Gastroesophageal sphincter (tissue), 3 donors: Measurements from ENCODE around the gene TDRD9.

Experiments used
- EP300 ChIP-seq: sonication (generic); formaldehyde crosslinking; IDR thresholded peaks from one replicate; pipeline ENCODE4 v1.6.1; 2017; ENCODE audit warnings: antibody characterized with exemption, mild to moderate bottlenecking
- POLR2A ChIP-seq, 2 donors: fragments of 450-650 bp; IDR thresholded peaks; one replicate each; pipeline ENCODE4 v1.6.1; 2017; ENCODE audit warnings: antibody characterized with exemption in 2 of 2, mild to moderate bottlenecking in 2 of 2, moderate library complexity in 1 of 2
- POLR2AphosphoS5 ChIP-seq: sonication (generic); formaldehyde crosslinking; IDR thresholded peaks from one replicate; pipeline ENCODE4 v1.6.1; 2017; ENCODE audit warnings: antibody characterized with exemption
- TF ChIP-seq, protein P1 (sequence below), 4 experiments: fragments of 200-600 bp in 2 of 4; fragments of 450-650 bp in 2 of 4; sonication (generic) in 1 of 4; IDR thresholded peaks; one replicate each; pipeline ENCODE4 v1.5.1; 2017 to 2019; ENCODE audit warnings: antibody characterized with exemption in 4 of 4, mild to moderate bottlenecking in 2 of 4, moderate library complexity in 2 of 4

DNA sequence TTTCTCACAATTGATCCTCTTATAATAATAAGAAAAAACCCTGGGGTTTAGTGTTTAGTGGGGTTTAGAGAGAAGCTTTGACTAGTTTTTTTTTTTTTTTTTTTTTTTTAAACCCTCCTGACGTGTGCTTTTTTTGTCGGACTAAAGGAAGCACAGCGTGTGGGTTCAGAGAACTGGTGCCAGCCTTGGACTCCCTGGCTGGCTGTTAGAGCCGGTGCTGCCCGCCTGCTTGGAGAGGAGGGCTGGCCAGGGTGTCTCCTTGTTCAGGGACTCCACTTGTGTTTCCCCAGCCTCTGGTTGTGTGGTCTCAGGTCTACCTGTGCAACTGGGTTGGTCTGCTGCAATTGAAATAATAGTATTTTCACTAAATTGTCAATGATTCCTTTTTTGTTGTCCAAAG lies 103.1 kb downstream of the TDRD9 start:
- TF ChIP-seq, protein P1, sequence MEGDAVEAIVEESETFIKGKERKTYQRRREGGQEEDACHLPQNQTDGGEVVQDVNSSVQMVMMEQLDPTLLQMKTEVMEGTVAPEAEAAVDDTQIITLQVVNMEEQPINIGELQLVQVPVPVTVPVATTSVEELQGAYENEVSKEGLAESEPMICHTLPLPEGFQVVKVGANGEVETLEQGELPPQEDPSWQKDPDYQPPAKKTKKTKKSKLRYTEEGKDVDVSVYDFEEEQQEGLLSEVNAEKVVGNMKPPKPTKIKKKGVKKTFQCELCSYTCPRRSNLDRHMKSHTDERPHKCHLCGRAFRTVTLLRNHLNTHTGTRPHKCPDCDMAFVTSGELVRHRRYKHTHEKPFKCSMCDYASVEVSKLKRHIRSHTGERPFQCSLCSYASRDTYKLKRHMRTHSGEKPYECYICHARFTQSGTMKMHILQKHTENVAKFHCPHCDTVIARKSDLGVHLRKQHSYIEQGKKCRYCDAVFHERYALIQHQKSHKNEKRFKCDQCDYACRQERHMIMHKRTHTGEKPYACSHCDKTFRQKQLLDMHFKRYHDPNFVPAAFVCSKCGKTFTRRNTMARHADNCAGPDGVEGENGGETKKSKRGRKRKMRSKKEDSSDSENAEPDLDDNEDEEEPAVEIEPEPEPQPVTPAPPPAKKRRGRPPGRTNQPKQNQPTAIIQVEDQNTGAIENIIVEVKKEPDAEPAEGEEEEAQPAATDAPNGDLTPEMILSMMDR (IDR thresholded peaks at IDR 0.05) = no peak
- no peak for TF ChIP-seq EP300
- TF ChIP-seq POLR2A (IDR thresholded peaks at IDR 0.05) = no peak
- TF ChIP-seq POLR2AphosphoS5 = no peak
